HG02938 (cell line): Measurements from ENCODE around the gene NATD1.
A peak's percentile ranks its signal among the peaks of the same experiment; 100 is the strongest.

ENCODE experiments used
- ATAC-seq: cut with Tn5 transposase; IDR thresholded peaks from one replicate; pipeline ENCODE4 v1.9.1; 2021; ENCODE audit warnings: mild to moderate bottlenecking, moderate library complexity; ENCODE audit not compliant: unreplicated experiment

Gene NATD1

GRCh38 chr17:21252796-21253645, at the start of gene NATD1:
NATD1 (minus strand) TSS chr17:21253410; CDS start chr17:21253264, 146 bp downstream.
- peak; percentile 76 for ATAC-seq

- no peak for ATAC-seq
Observed at GRCh38 chr17:21301593-21302550, 48.7 kb upstream of the NATD1 start.

GRCh38 chr17:21300601-21301571, 47.7 kb upstream of the NATD1 start:
- ATAC-seq = no peak

GRCh38 chr17:21299981-21300600, 46.9 kb upstream of the NATD1 start:
- no peak for ATAC-seq

- ATAC-seq = no peak
Observed at GRCh38 chr17:21298983-21299519, 45.8 kb upstream of the NATD1 start.

- ATAC-seq = no peak
Observed at GRCh38 chr17:21298056-21298982, 45.1 kb upstream of the NATD1 start.

GRCh38 chr17:21297597-21297996, 44.4 kb upstream of the NATD1 start:
- ATAC-seq = no peak

GRCh38 chr17:21297026-21297520, 43.9 kb upstream of the NATD1 start:
- ATAC-seq = no peak

- no peak for ATAC-seq
Observed at GRCh38 chr17:21296097-21297025, 43.2 kb upstream of the NATD1 start.

- ATAC-seq = no peak
Observed at GRCh38 chr17:21295036-21295952, 42.1 kb upstream of the NATD1 start.

- no peak for ATAC-seq
Observed at GRCh38 chr17:21294321-21295035, 41.3 kb upstream of the NATD1 start.

- ATAC-seq = no peak
Observed at GRCh38 chr17:21293831-21294210, 40.6 kb upstream of the NATD1 start.

- ATAC-seq = no peak
Observed at GRCh38 chr17:21292867-21293830, 39.9 kb upstream of the NATD1 start.

GRCh38 chr17:21291862-21292261, 38.7 kb upstream of the NATD1 start:
- no peak for ATAC-seq

GRCh38 chr17:21291357-21291756, 38.1 kb upstream of the NATD1 start:
- no peak for ATAC-seq
